Cortex of kidney (tissue), 1 donor: Measurements from ENCODE around the gene PLBD2.
"Not testable (repeated sequence)": the region's sequence is repeated elsewhere in the genome, so short reads cannot be mapped to it uniquely, and the experiment has no call there.

Source experiments
- DNase-seq: peaks from one replicate; lab custom pipeline; 2025; lab: John Stamatoyannopoulos, UW

Gene PLBD2

GRCh38 chr12:113334786-113335539, 23.4 kb upstream of the PLBD2 start, which contains the start of gene SLC8B1:
Gene SLC8B1, minus strand, starts transcription at chr12:113335109. Its CDS starts 2,231 bp downstream, at chr12:113332878.
- DNase-seq, result peak; percentile 39

GRCh38 chr12:113339540-113339939, 18.8 kb upstream of the PLBD2 start:
- DNase-seq, result no peak

- no peak for DNase-seq
These were observed 18.3 kb upstream of the PLBD2 start for GRCh38 chr12:113340061-113340460.

- no peak for DNase-seq
These were observed 16.9 kb upstream of the PLBD2 start for GRCh38 chr12:113341535-113341934.

GRCh38 chr12:113345318-113345717, 13.1 kb upstream of the PLBD2 start:
- no peak for DNase-seq

GRCh38 chr12:113346353-113346752, 12.0 kb upstream of the PLBD2 start:
- DNase-seq, result no peak

- no peak for DNase-seq
These were observed 11.3 kb upstream of the PLBD2 start for GRCh38 chr12:113347107-113347506.

GRCh38 chr12:113347892-113348291, 10.5 kb upstream of the PLBD2 start:
- DNase-seq, result no peak

GRCh38 chr12:113348849-113349536, 9.4 kb upstream of the PLBD2 start:
- no peak for DNase-seq

- DNase-seq, result no peak
These were observed 7.3 kb upstream of the PLBD2 start for GRCh38 chr12:113351089-113351488.

- DNase-seq, result not testable (repeated sequence)
These were observed 4.2 kb upstream of the PLBD2 start for GRCh38 chr12:113354192-113354591.

- no peak for DNase-seq
These were observed 949 bp downstream of the PLBD2 start for GRCh38 chr12:113359133-113359938.

GRCh38 chr12:113359939-113360748, 1.8 kb downstream of the PLBD2 start:
- DNase-seq, result no peak

GRCh38 chr12:113361574-113362370, 3.4 kb downstream of the PLBD2 start:
- no peak for DNase-seq

- no peak for DNase-seq
These were observed 6.3 kb downstream of the PLBD2 start for GRCh38 chr12:113364698-113365097.

GRCh38 chr12:113365639-113366395, 7.4 kb downstream of the PLBD2 start:
- no peak for DNase-seq

GRCh38 chr12:113366827-113367226, 8.4 kb downstream of the PLBD2 start:
- DNase-seq, result no peak

- DNase-seq, result no peak
These were observed 9.9 kb downstream of the PLBD2 start for GRCh38 chr12:113368331-113368730.

GRCh38 chr12:113369391-113369985, 11.1 kb downstream of the PLBD2 start:
- DNase-seq, result no peak
